ENCODE results near the gene CD96.

DNA sequence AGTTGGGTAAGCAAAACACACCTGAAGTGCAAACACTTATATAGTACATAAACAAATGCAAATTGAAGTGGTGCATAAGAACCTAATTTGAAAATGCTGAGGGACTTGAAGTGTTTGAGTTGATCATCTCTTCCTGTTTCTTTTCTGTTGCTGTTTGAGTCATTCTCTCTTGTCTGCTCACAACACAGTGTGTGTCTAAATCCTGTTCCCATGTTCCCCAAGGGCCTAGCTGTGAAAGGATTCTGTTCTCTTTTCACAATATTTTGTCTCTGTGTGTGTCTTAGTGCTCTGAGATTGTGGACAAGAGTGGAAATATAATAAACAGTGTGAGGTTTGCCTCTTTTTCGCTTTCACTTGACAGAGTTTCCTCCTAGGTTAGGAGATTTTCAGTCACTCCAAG, 6.1 kb downstream of the CD96 start:
- TF ChIP-seq, protein P1, sequence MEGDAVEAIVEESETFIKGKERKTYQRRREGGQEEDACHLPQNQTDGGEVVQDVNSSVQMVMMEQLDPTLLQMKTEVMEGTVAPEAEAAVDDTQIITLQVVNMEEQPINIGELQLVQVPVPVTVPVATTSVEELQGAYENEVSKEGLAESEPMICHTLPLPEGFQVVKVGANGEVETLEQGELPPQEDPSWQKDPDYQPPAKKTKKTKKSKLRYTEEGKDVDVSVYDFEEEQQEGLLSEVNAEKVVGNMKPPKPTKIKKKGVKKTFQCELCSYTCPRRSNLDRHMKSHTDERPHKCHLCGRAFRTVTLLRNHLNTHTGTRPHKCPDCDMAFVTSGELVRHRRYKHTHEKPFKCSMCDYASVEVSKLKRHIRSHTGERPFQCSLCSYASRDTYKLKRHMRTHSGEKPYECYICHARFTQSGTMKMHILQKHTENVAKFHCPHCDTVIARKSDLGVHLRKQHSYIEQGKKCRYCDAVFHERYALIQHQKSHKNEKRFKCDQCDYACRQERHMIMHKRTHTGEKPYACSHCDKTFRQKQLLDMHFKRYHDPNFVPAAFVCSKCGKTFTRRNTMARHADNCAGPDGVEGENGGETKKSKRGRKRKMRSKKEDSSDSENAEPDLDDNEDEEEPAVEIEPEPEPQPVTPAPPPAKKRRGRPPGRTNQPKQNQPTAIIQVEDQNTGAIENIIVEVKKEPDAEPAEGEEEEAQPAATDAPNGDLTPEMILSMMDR (IDR thresholded peaks at IDR 0.05) = no peak
- no peak for TF ChIP-seq POLR2A (IDR thresholded peaks at IDR 0.05)

All from adrenal gland (tissue), 5 donors.